ENCODE data around the gene RPS19BP1.

GRCh38 chr22:39543095-39543494, 10.5 kb upstream of the RPS19BP1 start:
- TF ChIP-seq ZNF274 (IDR thresholded peaks at IDR 0.05; ENCODE audit: low read depth, low read length), result no peak
- no peak for TF ChIP-seq YY1 (IDR thresholded peaks at IDR 0.05; ENCODE audit: insufficient read depth, insufficient read length)
